Measurements from ENCODE around the gene MITD1. TPM values are rescaled to one million over a fixed set of nuclear protein-coding genes. Genes with fewer than 3 reads are reported as not detected.

The MITD1 gene
- total and polyA plus RNA-seq, 2 of the 13 experiments (the other 11 are each of a cell fraction or from before 2014, with no cell fraction given): 17.8 to 43.7 TPM

- TF ChIP-seq ZBTB26 (CRISPR knock-in tag; IDR thresholded peaks at IDR 0.05; ENCODE audit: borderline replicate concordance) (peak; percentile 87; the same call in 1 of the 2 replicates), SIX4 (CRISPR knock-in tag; IDR thresholded peaks at IDR 0.05) (peak; percentile 76; the same call in 1 of the 2 replicates), PHF5A (CRISPR knock-in tag; IDR thresholded peaks at IDR 0.05; ENCODE audit: low read depth, unreplicated experiment) (peak; percentile 99), EEA1 (CRISPR knock-in tag; IDR thresholded peaks at IDR 0.05; ENCODE audit: borderline replicate concordance) (peak; percentile 69; the same call in 1 of the 2 replicates), PCBP2 (optimal IDR thresholded peaks at IDR 0.05; ENCODE audit: low read depth, low read length, poor library complexity, severe bottlenecking) (peak; percentile 14), ZBTB10 (CRISPR knock-in tag; IDR thresholded peaks at IDR 0.05; ENCODE audit: borderline replicate concordance) (peak; percentile 62; the same call in 1 of the 2 replicates), RAD51 (IDR thresholded peaks at IDR 0.05; ENCODE audit: borderline replicate concordance) (peak; percentile 90), TBP (CRISPR knock-in tag; IDR thresholded peaks at IDR 0.05) (no peak), ARNT2 (CRISPR knock-in tag; IDR thresholded peaks at IDR 0.05; ENCODE audit: low read depth) (peak; percentile 87), CHD2 (IDR thresholded peaks at IDR 0.05; ENCODE audit: low read depth, low read length) (peak; percentile 63; the same call in 1 of the 2 replicates), ZBTB20 (CRISPR knock-in tag; IDR thresholded peaks at IDR 0.05; ENCODE audit: borderline replicate concordance, low read depth) (peak; percentile 98), IRF2 (CRISPR knock-in tag; IDR thresholded peaks at IDR 0.05) (peak; percentile 98), CEBPG (CRISPR knock-in tag; IDR thresholded peaks at IDR 0.05) (peak; percentile 15; the same call in 1 of the 2 replicates), SCMH1 (CRISPR knock-in tag; IDR thresholded peaks at IDR 0.05; ENCODE audit: borderline replicate concordance) (no peak)
- TF ChIP-seq, protein P1, sequence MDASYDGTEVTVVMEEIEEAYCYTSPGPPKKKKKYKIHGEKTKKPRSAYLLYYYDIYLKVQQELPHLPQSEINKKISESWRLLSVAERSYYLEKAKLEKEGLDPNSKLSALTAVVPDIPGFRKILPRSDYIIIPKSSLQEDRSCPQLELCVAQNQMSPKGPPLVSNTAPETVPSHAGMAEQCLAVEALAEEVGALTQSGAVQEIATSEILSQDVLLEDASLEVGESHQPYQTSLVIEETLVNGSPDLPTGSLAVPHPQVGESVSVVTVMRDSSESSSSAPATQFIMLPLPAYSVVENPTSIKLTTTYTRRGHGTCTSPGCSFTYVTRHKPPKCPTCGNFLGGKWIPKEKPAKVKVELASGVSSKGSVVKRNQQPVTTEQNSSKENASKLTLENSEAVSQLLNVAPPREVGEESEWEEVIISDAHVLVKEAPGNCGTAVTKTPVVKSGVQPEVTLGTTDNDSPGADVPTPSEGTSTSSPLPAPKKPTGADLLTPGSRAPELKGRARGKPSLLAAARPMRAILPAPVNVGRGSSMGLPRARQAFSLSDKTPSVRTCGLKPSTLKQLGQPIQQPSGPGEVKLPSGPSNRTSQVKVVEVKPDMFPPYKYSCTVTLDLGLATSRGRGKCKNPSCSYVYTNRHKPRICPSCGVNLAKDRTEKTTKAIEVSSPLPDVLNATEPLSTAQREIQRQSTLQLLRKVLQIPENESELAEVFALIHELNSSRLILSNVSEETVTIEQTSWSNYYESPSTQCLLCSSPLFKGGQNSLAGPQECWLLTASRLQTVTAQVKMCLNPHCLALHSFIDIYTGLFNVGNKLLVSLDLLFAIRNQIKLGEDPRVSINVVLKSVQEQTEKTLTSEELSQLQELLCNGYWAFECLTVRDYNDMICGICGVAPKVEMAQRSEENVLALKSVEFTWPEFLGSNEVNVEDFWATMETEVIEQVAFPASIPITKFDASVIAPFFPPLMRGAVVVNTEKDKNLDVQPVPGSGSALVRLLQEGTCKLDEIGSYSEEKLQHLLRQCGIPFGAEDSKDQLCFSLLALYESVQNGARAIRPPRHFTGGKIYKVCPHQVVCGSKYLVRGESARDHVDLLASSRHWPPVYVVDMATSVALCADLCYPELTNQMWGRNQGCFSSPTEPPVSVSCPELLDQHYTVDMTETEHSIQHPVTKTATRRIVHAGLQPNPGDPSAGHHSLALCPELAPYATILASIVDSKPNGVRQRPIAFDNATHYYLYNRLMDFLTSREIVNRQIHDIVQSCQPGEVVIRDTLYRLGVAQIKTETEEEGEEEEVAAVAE (CRISPR knock-in tag; IDR thresholded peaks at IDR 0.05; ENCODE audit: borderline replicate concordance): peak; percentile 92; the same call in 1 of the 2 replicates
- TF ChIP-seq, protein P2, sequence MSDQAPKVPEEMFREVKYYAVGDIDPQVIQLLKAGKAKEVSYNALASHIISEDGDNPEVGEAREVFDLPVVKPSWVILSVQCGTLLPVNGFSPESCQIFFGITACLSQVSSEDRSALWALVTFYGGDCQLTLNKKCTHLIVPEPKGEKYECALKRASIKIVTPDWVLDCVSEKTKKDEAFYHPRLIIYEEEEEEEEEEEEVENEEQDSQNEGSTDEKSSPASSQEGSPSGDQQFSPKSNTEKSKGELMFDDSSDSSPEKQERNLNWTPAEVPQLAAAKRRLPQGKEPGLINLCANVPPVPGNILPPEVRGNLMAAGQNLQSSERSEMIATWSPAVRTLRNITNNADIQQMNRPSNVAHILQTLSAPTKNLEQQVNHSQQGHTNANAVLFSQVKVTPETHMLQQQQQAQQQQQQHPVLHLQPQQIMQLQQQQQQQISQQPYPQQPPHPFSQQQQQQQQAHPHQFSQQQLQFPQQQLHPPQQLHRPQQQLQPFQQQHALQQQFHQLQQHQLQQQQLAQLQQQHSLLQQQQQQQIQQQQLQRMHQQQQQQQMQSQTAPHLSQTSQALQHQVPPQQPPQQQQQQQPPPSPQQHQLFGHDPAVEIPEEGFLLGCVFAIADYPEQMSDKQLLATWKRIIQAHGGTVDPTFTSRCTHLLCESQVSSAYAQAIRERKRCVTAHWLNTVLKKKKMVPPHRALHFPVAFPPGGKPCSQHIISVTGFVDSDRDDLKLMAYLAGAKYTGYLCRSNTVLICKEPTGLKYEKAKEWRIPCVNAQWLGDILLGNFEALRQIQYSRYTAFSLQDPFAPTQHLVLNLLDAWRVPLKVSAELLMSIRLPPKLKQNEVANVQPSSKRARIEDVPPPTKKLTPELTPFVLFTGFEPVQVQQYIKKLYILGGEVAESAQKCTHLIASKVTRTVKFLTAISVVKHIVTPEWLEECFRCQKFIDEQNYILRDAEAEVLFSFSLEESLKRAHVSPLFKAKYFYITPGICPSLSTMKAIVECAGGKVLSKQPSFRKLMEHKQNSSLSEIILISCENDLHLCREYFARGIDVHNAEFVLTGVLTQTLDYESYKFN (CRISPR knock-in tag; conservative IDR thresholded peaks at IDR 0.05): peak; percentile 68
Observed at GRCh38 chr2:99180755-99181623, at the start of gene MITD1, which contains the start of gene MRPL30 (continued).

All from HepG2 (cell line).